ENCODE data around the gene TBCEL. TPM values are rescaled to one million over a fixed set of nuclear protein-coding genes. Genes with fewer than 3 reads are reported as not detected.

TBCEL gene
- total RNA-seq, 1 experiment from 2014 or later: 17.7 TPM

DNA sequence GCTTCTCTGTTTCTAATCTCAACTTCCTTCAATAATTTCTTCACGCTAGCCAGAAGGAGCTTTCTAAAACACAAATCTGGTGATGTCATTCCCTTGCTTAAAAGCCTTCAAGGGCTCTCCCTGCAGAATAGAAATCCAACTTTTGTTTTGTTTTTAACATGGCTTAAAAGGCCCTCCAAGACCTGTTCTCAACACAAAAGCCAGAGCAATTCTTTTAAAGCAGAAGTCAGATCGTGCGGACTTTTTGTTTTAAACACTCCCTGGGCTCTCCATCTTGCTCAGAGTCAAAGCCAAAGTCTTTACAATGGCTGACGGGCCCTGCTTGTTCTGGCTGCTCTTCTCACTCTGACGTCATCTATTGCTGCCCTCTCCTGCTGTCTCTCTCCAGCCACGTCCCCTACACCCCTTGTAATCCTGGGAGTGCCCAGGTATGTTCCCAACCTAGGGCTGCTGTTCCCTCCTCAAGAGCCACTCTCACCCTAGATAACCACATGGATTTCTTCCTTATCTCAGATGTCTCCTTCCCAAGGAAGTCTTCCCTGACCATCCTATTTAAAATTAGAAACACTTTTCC lies 99.7 kb downstream of the TBCEL start:
- no peaks in the 10 kb centered on the region for H4K20me1 ChIP-seq (ENCODE audit: insufficient read depth)
- ChIA-PET CTCF (no interaction called here), POLR2A (no interaction called here), RAD21 (ENCODE audit: low non-redundant PET in 1 of 2, low total read pairs in 2 of 2, uncharacterized antibody in 2 of 2, unreplicated experiment in 2 of 2) (no interaction called here)
- intact Hi-C loops (cut with micrococcal nuclease): no loop called here
- TF ChIP-seq POLR2AphosphoS5 (IDR thresholded peaks at IDR 0.05; ENCODE audit: low read depth, low read length): no peak
- TF ChIP-seq RAD21 (IDR thresholded peaks at IDR 0.05; ENCODE audit: low read depth): no peak
- TF ChIP-seq TCF7L2 (IDR thresholded peaks at IDR 0.05; ENCODE audit: borderline replicate concordance, extremely low read depth, insufficient read depth, insufficient read length): no peak
- TF ChIP-seq SRF (IDR thresholded peaks at IDR 0.05; ENCODE audit: low read depth): no peak
- TF ChIP-seq, protein P1, sequence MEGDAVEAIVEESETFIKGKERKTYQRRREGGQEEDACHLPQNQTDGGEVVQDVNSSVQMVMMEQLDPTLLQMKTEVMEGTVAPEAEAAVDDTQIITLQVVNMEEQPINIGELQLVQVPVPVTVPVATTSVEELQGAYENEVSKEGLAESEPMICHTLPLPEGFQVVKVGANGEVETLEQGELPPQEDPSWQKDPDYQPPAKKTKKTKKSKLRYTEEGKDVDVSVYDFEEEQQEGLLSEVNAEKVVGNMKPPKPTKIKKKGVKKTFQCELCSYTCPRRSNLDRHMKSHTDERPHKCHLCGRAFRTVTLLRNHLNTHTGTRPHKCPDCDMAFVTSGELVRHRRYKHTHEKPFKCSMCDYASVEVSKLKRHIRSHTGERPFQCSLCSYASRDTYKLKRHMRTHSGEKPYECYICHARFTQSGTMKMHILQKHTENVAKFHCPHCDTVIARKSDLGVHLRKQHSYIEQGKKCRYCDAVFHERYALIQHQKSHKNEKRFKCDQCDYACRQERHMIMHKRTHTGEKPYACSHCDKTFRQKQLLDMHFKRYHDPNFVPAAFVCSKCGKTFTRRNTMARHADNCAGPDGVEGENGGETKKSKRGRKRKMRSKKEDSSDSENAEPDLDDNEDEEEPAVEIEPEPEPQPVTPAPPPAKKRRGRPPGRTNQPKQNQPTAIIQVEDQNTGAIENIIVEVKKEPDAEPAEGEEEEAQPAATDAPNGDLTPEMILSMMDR (IDR thresholded peaks at IDR 0.05 in 2 of 3, conservative IDR thresholded peaks at IDR 0.05 in 1 of 3; ENCODE audit: borderline replicate concordance in 1 of 3, insufficient read depth in 1 of 3, low read depth in 2 of 3, low read length in 2 of 3): no peak
- no peak for TF ChIP-seq POLR2A (IDR thresholded peaks at IDR 0.05; ENCODE audit: borderline replicate concordance, extremely low read depth, insufficient read depth, insufficient read length)
- TF ChIP-seq EGR1 (IDR thresholded peaks at IDR 0.05; ENCODE audit: low read depth): no peak
- TF ChIP-seq, protein P2, sequence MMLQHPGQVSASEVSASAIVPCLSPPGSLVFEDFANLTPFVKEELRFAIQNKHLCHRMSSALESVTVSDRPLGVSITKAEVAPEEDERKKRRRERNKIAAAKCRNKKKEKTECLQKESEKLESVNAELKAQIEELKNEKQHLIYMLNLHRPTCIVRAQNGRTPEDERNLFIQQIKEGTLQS (IDR thresholded peaks at IDR 0.05): no peak
- TF ChIP-seq, protein P3, sequence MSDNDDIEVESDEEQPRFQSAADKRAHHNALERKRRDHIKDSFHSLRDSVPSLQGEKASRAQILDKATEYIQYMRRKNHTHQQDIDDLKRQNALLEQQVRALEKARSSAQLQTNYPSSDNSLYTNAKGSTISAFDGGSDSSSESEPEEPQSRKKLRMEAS (IDR thresholded peaks at IDR 0.05): no peak
- TF ChIP-seq, protein P4, sequence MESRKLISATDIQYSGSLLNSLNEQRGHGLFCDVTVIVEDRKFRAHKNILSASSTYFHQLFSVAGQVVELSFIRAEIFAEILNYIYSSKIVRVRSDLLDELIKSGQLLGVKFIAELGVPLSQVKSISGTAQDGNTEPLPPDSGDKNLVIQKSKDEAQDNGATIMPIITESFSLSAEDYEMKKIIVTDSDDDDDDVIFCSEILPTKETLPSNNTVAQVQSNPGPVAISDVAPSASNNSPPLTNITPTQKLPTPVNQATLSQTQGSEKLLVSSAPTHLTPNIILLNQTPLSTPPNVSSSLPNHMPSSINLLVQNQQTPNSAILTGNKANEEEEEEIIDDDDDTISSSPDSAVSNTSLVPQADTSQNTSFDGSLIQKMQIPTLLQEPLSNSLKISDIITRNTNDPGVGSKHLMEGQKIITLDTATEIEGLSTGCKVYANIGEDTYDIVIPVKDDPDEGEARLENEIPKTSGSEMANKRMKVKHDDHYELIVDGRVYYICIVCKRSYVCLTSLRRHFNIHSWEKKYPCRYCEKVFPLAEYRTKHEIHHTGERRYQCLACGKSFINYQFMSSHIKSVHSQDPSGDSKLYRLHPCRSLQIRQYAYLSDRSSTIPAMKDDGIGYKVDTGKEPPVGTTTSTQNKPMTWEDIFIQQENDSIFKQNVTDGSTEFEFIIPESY (IDR thresholded peaks at IDR 0.05; ENCODE audit: extremely low read depth, insufficient replicate concordance, low read length): no peak
- no peak for TF ChIP-seq YY1 (IDR thresholded peaks at IDR 0.05; ENCODE audit: extremely low read depth, insufficient replicate concordance, low read depth, low read length)
- TF ChIP-seq EZH2 (IDR thresholded peaks at IDR 0.05): no peak
- no peak for TF ChIP-seq FOSL1 (IDR thresholded peaks at IDR 0.05; ENCODE audit: low read depth)
- no peak for TF ChIP-seq CEBPB (IDR thresholded peaks at IDR 0.05; ENCODE audit: low read depth)
- TF ChIP-seq SP1 (IDR thresholded peaks at IDR 0.05; ENCODE audit: low read depth): no peak
- no peaks in the 10 kb centered on the region for H3K27me3 ChIP-seq (ENCODE audit: insufficient read depth, low read length)
- H2AFZ ChIP-seq (ENCODE audit: low read depth, low read length, poor library complexity, severe bottlenecking): no peak overlapping the region
- H3K9ac ChIP-seq (ENCODE audit: low read length): no peak overlapping the region
- H3K4me3 ChIP-seq (replicated peaks in 1 of 2; ENCODE audit: low read depth in 1 of 2, low read length in 2 of 2): no peak overlapping the region
- H3K27ac ChIP-seq (ENCODE audit: low read depth, low read length): no peak overlapping the region
- BruUV-seq (replicated peaks): no TSS peak
- H3K9me3 ChIP-seq (ENCODE audit: control insufficient read depth in 1 of 2, insufficient read depth in 1 of 2, low read depth in 1 of 2, low read length in 2 of 2): peaks cover 0 to 4% of the 10 kb centered on the region in 2 experiments; a peak in 1 of 4 replicates
- H3K4me1 ChIP-seq (ENCODE audit: control insufficient read depth in 1 of 2, insufficient read depth in 2 of 2, low read length in 2 of 2): no peaks in the 10 kb centered on the region
- no peaks in the 10 kb centered on the region for H3K9me2 ChIP-seq (ENCODE audit: insufficient read depth)
- DNase-seq (ENCODE audit: low read depth, low spot score) (no peak), ATAC-seq (no peak)
- H3K36me3 ChIP-seq (ENCODE audit: control insufficient read depth in 1 of 2, insufficient read depth in 2 of 2, low read length in 2 of 2): no peaks in the 10 kb centered on the region
- no peaks in the 10 kb centered on the region for H3K79me2 ChIP-seq (ENCODE audit: insufficient read depth, low read length)
- no peak overlapping the region for H3K4me2 ChIP-seq (ENCODE audit: low read length)
